ENCODE measurements around the gene DNAJB6.
A peak's percentile ranks its signal among the peaks of the same experiment; 100 is the strongest.

DNAJB6 gene

GRCh38 chr7:157408258-157409101, 71.7 kb downstream of the DNAJB6 start:
- Mint-ChIP-seq H3K4me1 (peaks cover 15% of the 10 kb centered on the region), H3K27me3 (no peaks in the 10 kb centered on the region), H3K36me3 (peaks cover 6% of the 10 kb centered on the region), H3K27ac (no peak overlapping the region), H3K4me3 (no peak overlapping the region), H3K9me3 (no peaks in the 10 kb centered on the region)
- CTCF ChIA-PET = no interaction called here
- no peak for DNase-seq

GRCh38 chr7:157409149-157409752, 72.4 kb downstream of the DNAJB6 start:
- Mint-ChIP-seq H3K9me3 (no peaks in the 10 kb centered on the region), H3K27me3 (no peaks in the 10 kb centered on the region), H3K36me3 (peaks cover 6% of the 10 kb centered on the region), H3K4me3 (no peak overlapping the region), H3K4me1 (peaks cover 13% of the 10 kb centered on the region), H3K27ac (no peak overlapping the region)
- CTCF ChIA-PET = no interaction called here
- no peak for DNase-seq

GRCh38 chr7:157409753-157410727, 73.2 kb downstream of the DNAJB6 start:
- CTCF ChIA-PET = no interaction called here
- Mint-ChIP-seq H3K27ac (no peak overlapping the region), H3K27me3 (no peaks in the 10 kb centered on the region), H3K4me1 (peaks cover 6% of the 10 kb centered on the region), H3K36me3 (peaks cover 3% of the 10 kb centered on the region), H3K9me3 (no peaks in the 10 kb centered on the region), H3K4me3 (no peak overlapping the region)
- no peak for DNase-seq

- Mint-ChIP-seq H3K4me1 (peaks cover 3% of the 10 kb centered on the region), H3K9me3 (no peaks in the 10 kb centered on the region), H3K36me3 (peaks cover 3% of the 10 kb centered on the region), H3K27ac (peak overlapping the region; percentile 75), H3K27me3 (no peaks in the 10 kb centered on the region), H3K4me3 (no peak overlapping the region)
- CTCF ChIA-PET = no interaction called here
- DNase-seq = no peak
Measured at GRCh38 chr7:157410831-157411556, 74.2 kb downstream of the DNAJB6 start.

- CTCF ChIA-PET = no interaction called here
- no peak for DNase-seq
- H3K4me3 Mint-ChIP-seq = no peak overlapping the region
- H3K4me1 Mint-ChIP-seq = peaks cover 3% of the 10 kb centered on the region
- H3K27me3 Mint-ChIP-seq = no peaks in the 10 kb centered on the region
- H3K27ac Mint-ChIP-seq = peak overlapping the region; percentile 75
- peaks cover 3% of the 10 kb centered on the region for H3K36me3 Mint-ChIP-seq
- no peaks in the 10 kb centered on the region for H3K9me3 Mint-ChIP-seq
Measured at GRCh38 chr7:157411580-157411979, 74.8 kb downstream of the DNAJB6 start.

- CTCF ChIA-PET = no interaction called here
- Mint-ChIP-seq H3K9me3 (no peaks in the 10 kb centered on the region), H3K27ac (no peak overlapping the region), H3K4me1 (peaks cover 3% of the 10 kb centered on the region), H3K4me3 (no peak overlapping the region), H3K36me3 (peaks cover 8% of the 10 kb centered on the region), H3K27me3 (no peaks in the 10 kb centered on the region)
- no peak for DNase-seq
Measured at GRCh38 chr7:157412021-157412443, 75.2 kb downstream of the DNAJB6 start.

GRCh38 chr7:157412491-157413180, 75.8 kb downstream of the DNAJB6 start:
- Mint-ChIP-seq H3K27ac (no peak overlapping the region), H3K4me1 (peaks cover 3% of the 10 kb centered on the region), H3K4me3 (no peak overlapping the region)

GRCh38 chr7:157413881-157414701, 77.3 kb downstream of the DNAJB6 start:
- Mint-ChIP-seq H3K9me3 (no peaks in the 10 kb centered on the region), H3K4me1 (peaks cover 3% of the 10 kb centered on the region), H3K27me3 (no peaks in the 10 kb centered on the region), H3K36me3 (peaks cover 10% of the 10 kb centered on the region), H3K27ac (no peak overlapping the region), H3K4me3 (no peak overlapping the region)
- CTCF ChIA-PET = interaction anchor here (1.1 kb wide), 1 partner anchor 19 kb away, joined by 3 read pairs; no protein-coding TSS in a partner anchor
- DNase-seq = no peak

More at GRCh38 chr7:157412491-157413180, 75.8 kb downstream of the DNAJB6 start:
- no peak for DNase-seq
- no peaks in the 10 kb centered on the region for H3K9me3 Mint-ChIP-seq
- CTCF ChIA-PET = no interaction called here
- H3K36me3 Mint-ChIP-seq = peaks cover 10% of the 10 kb centered on the region
- no peaks in the 10 kb centered on the region for H3K27me3 Mint-ChIP-seq

GRCh38 chr7:157414702-157415096, 77.9 kb downstream of the DNAJB6 start:
- Mint-ChIP-seq H3K36me3 (peaks cover 10% of the 10 kb centered on the region), H3K27me3 (no peaks in the 10 kb centered on the region), H3K27ac (no peak overlapping the region), H3K4me1 (peaks cover 3% of the 10 kb centered on the region), H3K9me3 (no peaks in the 10 kb centered on the region), H3K4me3 (no peak overlapping the region)
- DNase-seq = no peak
- CTCF ChIA-PET = interaction anchor here (0.6 to 1.1 kb wide), 2 partner anchors 18 to 1232 kb away, joined by 3 read pairs; no protein-coding TSS in a partner anchor

GRCh38 chr7:157415486-157415885, 78.7 kb downstream of the DNAJB6 start:
- CTCF ChIA-PET = no interaction called here
- Mint-ChIP-seq H3K4me1 (peaks cover 3% of the 10 kb centered on the region), H3K9me3 (no peaks in the 10 kb centered on the region), H3K36me3 (peaks cover 10% of the 10 kb centered on the region), H3K27me3 (no peaks in the 10 kb centered on the region), H3K27ac (no peak overlapping the region), H3K4me3 (no peak overlapping the region)
- DNase-seq = no peak

- CTCF ChIA-PET = no interaction called here
- peaks cover 3% of the 10 kb centered on the region for H3K4me1 Mint-ChIP-seq
- no peak overlapping the region for H3K27ac Mint-ChIP-seq
- no peaks in the 10 kb centered on the region for H3K27me3 Mint-ChIP-seq
- no peak overlapping the region for H3K4me3 Mint-ChIP-seq
- H3K9me3 Mint-ChIP-seq = no peaks in the 10 kb centered on the region
- peaks cover 10% of the 10 kb centered on the region for H3K36me3 Mint-ChIP-seq
- DNase-seq = no peak
Measured at GRCh38 chr7:157416011-157416410, 79.2 kb downstream of the DNAJB6 start.

- H3K4me3 Mint-ChIP-seq = no peak overlapping the region
- DNase-seq = no peak
- no peaks in the 10 kb centered on the region for H3K9me3 Mint-ChIP-seq
- no peak overlapping the region for H3K27ac Mint-ChIP-seq
- H3K36me3 Mint-ChIP-seq = peaks cover 8% of the 10 kb centered on the region
- no peaks in the 10 kb centered on the region for H3K4me1 Mint-ChIP-seq
- CTCF ChIA-PET = interaction anchor here (1.0 kb wide), 1 partner anchor 14 kb away, joined by 3 read pairs; no protein-coding TSS in a partner anchor
- H3K27me3 Mint-ChIP-seq = no peaks in the 10 kb centered on the region
Measured at GRCh38 chr7:157418204-157419034, 81.6 kb downstream of the DNAJB6 start.
